Uterus (tissue), 2 donors: ENCODE data around the gene CYP4B1.

Experiments used
- POLR2A ChIP-seq, 2 donors: fragments of 450-650 bp; IDR thresholded peaks; one replicate each; pipeline ENCODE4 v1.6.1; 2016; ENCODE audit warnings: antibody characterized with exemption in 2 of 2, mild to moderate bottlenecking in 1 of 2, moderate library complexity in 1 of 2
- TF ChIP-seq, protein P1 (sequence below), 4 experiments: fragments of 200-600 bp in 2 of 4; fragments of 450-650 bp in 2 of 4; sonication (generic) in 2 of 4; IDR thresholded peaks; one replicate each; pipeline ENCODE4 v1.5.1; 2016 to 2019; ENCODE audit warnings: antibody characterized with exemption in 4 of 4, mild to moderate bottlenecking in 2 of 4, moderate library complexity in 1 of 4

DNA sequence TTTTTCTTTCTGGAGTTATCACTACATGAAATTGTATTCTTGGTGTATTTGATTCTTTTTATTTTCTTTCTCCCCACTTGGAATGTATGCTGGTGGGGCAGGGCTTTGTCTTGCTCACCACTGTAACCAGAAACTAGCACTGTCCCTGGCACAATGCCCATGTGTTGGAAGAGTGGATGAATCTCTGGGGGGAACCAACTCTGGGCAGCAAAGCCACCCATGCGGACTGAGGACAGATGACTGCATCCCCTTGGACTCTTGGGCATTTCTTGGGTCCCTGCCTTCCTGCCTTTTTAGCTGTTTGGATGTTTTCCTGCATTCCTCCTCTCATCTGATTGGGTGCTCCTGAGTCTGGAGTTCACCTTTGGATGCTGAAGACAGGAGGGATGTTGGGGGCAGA, 6.1 kb downstream of the CYP4B1 start:
- no peak for TF ChIP-seq POLR2A (IDR thresholded peaks at IDR 0.05)
- TF ChIP-seq, protein P1, sequence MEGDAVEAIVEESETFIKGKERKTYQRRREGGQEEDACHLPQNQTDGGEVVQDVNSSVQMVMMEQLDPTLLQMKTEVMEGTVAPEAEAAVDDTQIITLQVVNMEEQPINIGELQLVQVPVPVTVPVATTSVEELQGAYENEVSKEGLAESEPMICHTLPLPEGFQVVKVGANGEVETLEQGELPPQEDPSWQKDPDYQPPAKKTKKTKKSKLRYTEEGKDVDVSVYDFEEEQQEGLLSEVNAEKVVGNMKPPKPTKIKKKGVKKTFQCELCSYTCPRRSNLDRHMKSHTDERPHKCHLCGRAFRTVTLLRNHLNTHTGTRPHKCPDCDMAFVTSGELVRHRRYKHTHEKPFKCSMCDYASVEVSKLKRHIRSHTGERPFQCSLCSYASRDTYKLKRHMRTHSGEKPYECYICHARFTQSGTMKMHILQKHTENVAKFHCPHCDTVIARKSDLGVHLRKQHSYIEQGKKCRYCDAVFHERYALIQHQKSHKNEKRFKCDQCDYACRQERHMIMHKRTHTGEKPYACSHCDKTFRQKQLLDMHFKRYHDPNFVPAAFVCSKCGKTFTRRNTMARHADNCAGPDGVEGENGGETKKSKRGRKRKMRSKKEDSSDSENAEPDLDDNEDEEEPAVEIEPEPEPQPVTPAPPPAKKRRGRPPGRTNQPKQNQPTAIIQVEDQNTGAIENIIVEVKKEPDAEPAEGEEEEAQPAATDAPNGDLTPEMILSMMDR (IDR thresholded peaks at IDR 0.05) = no peak
